Activated CD4-positive, CD25-positive, alpha-beta regulatory T cell (primary cell): ENCODE results near the gene TIMP1.
"Not testable (repeated sequence)": the region's sequence is repeated elsewhere in the genome, so short reads cannot be mapped to it uniquely, and the experiment has no call there.

Experiments
- DNase-seq, 4 experiments: peaks; one replicate each; lab custom pipeline; 2025; lab: John Stamatoyannopoulos, UW

Gene TIMP1

DNA sequence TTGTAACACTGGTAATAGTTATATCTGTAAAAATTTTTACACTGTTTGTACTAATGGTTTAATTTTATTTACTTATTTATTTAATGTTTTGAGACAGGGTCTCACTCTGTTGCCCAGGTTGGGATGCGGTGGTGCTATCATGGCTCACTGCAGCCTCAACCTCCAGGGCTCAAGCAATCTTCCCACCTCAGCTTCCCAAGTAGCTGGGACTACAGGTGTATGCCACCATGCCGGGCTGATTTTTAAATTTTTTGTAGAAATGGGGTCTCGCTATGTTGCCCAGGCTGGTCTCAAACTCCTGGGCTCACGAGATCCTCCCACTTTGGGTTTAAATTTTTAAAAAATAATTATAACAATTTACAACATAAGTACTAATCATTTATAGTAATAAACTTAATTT, 20.9 kb downstream of the TIMP1 start:
- DNase-seq = not testable (repeated sequence)

- DNase-seq = no peak
Observed at GRCh38 chrX:47605024-47605423, 22.8 kb downstream of the TIMP1 start.

DNA sequence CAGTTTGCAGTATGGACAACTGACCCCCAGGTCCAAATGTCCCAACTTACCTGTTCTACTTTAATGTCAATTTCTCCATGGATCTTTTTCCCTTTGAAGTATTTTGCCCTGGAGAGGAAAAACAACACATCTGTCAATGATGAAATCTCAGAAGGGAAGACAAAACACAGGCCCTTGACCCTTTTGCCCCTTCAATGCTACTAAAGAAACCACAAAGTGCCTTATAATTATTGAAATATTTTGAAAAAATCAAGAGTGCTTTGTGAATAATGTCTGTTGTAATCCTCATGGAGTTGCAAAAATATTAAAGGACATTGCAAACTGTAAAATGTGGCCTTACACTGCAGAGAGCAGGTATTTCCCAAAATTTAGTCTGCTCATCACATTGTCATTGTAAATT, 24.9 kb downstream of the TIMP1 start:
- no peak for DNase-seq

- no peak for DNase-seq
Observed at GRCh38 chrX:47608130-47608810, 26.0 kb downstream of the TIMP1 start.

- no peak for DNase-seq
Observed at GRCh38 chrX:47610511-47610910, 28.3 kb downstream of the TIMP1 start.

DNA sequence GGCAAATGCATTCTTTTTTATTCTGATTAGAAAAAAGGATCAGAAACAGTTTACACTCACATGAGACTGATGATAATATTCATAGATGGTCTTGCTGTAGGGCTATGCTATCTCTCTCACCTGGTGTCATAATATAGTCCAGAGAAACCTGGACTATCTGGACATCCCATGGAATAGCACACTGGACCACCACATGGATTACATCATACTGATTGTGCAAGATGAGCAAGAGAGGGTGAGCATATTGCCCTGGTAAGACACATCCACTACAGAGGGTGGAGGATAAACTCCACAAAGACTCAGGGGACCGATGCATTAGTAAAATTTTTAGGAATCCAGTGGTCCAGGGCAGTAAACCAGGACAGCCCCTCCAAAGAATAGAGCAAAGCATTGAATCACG, 29.3 kb downstream of the TIMP1 start:
- no peak for DNase-seq

- no peak for DNase-seq
Observed at GRCh38 chrX:47611926-47612325, 29.7 kb downstream of the TIMP1 start.

DNA sequence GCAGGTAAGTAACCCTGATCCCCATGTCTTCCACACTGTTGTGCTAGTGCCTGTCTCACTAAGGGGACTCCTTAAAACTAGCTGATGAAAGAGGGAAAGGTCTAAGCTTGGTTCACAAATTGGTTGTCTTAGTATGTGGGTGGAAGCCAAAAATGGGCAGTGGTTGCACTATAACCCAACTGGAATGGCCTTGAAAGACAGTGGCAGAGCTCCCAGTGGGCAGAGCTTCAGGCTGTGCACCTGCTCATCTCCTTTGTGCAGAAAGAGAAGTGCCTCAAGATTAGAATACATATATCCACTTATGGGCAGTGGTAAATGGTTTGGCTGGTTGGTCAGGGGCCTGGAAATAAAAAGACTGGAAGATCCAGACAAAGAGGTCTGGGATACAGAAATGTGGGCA, 30.2 kb downstream of the TIMP1 start:
- DNase-seq = no peak

DNA sequence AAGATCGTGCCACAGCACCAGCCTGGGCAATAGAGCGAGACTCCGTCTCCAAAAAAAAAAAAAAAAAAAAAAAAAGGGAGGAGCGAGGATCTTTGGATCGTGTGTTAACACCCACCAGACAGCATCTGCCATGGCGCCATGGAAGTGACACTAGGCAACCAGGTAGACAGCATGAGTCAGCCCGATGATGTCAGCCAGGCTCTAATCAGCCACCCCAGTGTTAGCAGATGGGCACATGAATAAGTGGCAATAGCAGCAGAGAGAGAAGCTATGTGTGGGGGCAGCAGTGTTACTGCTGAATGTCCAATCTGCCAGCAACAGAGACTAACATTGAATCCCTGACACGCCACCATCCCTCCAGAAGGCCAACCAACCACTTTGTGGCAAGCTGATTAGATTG, 30.8 kb downstream of the TIMP1 start:
- no peak for DNase-seq

GRCh38 chrX:47614618-47615017, 32.4 kb downstream of the TIMP1 start:
- no peak for DNase-seq

DNA sequence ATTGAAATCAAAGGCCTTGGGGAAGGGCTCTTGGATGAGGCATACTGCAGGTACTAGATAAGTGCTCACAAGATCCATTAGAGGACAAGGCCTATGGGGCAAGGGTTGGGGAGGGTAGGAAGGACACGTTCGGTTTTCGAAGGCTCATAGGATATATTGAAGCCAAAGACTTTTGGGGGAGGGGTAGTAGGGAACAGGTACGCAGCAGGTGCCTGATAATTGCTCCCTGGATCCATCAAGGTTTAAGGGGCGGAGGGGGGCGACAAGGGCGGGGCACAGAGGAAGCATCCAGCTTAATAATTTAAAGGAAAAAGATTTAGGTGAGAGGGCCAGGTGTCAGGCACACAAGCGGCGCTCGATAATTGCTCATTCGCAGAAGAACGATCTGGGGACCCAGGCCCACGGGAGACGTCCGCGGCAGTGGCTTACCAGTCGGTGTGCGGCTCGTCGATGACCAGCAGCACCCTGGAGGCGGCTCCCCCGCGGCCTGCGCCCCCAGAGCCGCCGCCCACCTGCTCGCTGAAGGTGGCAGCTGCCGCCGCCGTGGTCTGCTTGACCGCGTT, 36.8 kb downstream of the TIMP1 start:
- DNase-seq = no peak

DNA sequence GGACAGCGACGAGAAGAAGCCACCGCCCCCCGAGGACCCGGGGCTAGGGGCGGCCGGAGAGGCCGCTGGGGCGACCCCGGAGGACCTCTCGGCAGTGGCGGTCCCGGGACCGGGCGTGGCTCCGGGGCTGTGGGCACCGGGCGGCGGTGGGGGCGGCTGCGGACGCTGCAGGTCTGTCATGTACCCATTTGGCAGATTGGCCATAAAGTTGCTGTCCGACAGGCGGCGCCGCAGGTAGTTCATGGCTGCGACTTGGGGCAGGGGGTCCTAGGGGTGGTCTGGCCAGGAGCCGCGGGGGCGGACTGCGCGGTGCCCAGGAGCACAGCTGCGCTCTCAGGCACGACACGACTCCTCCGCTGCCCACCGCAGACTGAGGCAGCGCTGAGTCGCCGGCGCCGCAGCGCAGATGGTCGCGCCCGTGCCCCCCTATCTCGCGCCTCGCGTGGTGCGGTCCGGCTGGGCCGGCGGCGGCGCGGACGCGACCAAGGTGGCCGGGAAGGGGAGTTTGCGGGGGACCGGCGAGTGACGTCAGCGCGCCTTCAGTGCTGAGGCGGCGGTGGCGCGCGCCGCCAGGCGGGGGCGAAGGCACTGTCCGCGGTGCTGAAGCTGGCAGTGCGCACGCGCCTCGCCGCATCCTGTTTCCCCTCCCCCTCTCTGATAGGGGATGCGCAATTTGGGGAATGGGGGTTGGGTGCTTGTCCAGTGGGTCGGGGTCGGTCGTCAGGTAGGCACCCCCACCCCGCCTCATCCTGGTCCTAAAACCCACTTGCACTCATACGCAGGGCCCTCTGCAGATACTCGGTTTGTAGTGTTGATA, 37.5 kb downstream of the TIMP1 start, which contains the start of gene SYN1:
Gene SYN1, minus strand, starts transcription at position 372 of the 817 bp plus-strand sequence. Its CDS starts 129 bp downstream, at position 243.
- DNase-seq = peak; percentile 55 to 68 (median 62)

- DNase-seq = no peak
Observed at GRCh38 chrX:47620303-47620685, 38.1 kb downstream of the TIMP1 start.

DNA sequence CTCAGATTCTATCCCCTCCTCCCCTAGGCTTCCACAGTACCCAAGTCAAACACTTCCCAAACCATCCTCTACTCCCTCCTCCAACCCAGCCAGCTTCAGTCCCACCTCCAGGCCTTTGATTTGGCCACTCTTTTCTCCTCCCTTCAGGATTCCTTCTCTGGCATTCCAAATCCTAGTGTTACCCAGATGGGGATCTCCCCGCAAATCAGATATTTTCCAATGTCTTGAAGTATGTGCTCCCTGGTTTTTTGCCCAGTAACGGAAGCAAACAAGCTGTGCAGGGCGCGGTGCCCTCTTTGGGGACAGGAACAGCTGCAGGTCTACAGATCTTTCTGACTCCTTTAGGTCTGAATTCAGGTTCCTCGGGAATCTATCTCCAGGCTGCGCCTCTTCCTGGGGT, 39.6 kb downstream of the TIMP1 start:
- no peak for DNase-seq

DNA sequence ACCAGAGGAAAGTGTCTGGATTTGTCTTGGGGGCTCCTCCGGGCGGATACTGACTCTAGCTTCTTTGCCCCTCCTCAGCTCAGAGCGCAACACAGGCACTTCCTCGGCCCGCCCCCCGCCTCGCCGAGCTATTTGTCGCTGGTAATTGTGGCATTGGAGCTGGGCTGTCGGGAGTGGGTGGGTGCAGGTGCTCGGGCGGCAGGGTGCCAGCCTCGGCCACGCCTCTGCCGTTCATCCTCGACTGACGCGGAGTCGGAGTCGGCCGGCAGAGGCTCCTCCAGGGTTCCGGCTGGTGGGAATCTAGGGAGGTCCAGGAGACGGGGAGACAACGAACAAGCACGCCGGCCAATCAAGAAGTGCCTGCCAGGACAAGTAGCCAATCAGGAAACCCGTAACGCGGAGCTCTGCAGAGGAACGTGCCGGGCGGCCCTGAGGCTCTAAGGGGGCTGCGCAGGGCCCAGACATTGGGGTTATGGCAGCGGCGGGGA, 41.3 kb downstream of the TIMP1 start:
- peak in 1 of 4 experiments; percentile 3 for DNase-seq

- no peak for DNase-seq
Observed at GRCh38 chrX:47625365-47625764, 43.1 kb downstream of the TIMP1 start.

GRCh38 chrX:47628982-47629381, 46.7 kb downstream of the TIMP1 start:
- no peak for DNase-seq

GRCh38 chrX:47629419-47630200, 47.4 kb downstream of the TIMP1 start, which contains the start of gene CFP:
Gene CFP (minus strand): TSS chrX:47629930. CDS start chrX:47629844, 86 bp downstream.
- DNase-seq = no peak

DNA sequence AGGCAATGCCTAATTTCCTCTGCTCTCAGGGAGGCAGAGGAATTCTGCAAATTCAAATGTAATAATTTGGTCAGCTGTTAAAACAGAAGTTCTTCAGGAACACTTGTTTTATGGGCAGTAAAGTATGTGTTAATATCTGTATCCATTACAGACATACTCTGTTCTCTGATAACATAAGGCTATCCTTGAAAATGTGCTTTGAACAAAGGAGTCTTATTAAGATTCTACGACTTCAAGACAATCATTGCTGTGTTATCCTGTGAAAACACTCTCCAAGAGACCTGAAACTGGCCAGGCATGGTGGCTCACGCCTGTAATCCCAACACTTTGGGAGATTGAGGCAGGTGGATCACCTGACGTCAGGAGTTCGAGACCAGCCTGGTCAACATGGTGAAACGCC, 49.4 kb downstream of the TIMP1 start:
- no peak for DNase-seq

DNA sequence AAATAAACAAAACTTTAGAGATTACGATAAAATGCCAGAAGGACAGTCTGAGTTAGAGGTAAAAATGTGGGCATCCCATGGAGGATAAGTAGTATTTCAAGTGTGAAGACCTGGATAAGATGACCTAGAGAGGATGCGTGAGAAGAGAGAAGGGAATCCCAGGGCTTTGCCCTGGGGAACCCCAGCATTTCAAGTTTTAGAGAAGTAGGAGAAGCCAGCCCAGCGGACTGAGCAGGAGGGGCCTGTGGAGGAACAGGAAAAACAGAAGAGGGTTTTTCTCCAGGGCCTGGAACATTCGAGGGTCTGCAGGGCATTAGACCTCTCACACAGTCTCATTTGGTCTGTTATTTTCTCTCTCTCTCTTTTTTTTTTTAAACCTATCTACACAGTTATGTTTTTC, 50.4 kb downstream of the TIMP1 start:
- DNase-seq = no peak

GRCh38 chrX:47633689-47634590, 51.7 kb downstream of the TIMP1 start:
- DNase-seq = no peak
